ENCODE results near the gene VEZT.

DNA sequence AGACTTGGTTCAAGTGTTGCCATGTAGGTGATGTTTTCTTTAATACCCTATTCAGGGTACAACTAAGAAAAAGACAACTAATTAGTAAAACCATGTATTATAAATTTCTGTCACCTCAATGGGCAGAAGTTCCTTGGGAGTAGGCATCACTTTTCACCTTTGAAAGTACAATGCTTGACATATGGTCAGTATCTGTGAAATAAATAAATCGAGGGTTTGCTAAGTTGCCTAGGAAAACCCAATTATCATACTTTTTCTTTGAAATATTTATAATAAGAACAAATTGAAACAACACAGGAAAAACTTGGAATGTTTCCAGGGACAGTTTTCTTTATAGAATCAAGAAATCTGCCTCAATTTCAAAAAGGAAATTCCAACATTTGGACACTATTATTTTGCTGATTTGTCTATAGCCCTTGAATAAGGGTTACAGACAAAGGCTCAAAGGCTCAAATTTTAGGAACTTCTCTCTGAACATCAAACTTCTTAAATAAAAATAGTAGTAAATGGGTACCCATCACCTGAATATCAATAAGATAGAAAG lies 14.0 kb upstream of the VEZT start:
- TF ChIP-seq FOXA1 (IDR thresholded peaks at IDR 0.05) (no peak), FOXM1 (IDR thresholded peaks at IDR 0.05; ENCODE audit: borderline replicate concordance) (no peak), SUZ12 (IDR thresholded peaks at IDR 0.05) (no peak), SP1 (IDR thresholded peaks at IDR 0.05) (no peak), ELF4 (IDR thresholded peaks at IDR 0.05) (no peak)
